ENCODE results near the gene DNAL4. TPM values are rescaled to one million over a fixed set of nuclear protein-coding genes. Genes with fewer than 3 reads are reported as not detected.

DNAL4 gene
- total RNA-seq, 1 donor from 2014 or later, result 10.0 TPM

DNA sequence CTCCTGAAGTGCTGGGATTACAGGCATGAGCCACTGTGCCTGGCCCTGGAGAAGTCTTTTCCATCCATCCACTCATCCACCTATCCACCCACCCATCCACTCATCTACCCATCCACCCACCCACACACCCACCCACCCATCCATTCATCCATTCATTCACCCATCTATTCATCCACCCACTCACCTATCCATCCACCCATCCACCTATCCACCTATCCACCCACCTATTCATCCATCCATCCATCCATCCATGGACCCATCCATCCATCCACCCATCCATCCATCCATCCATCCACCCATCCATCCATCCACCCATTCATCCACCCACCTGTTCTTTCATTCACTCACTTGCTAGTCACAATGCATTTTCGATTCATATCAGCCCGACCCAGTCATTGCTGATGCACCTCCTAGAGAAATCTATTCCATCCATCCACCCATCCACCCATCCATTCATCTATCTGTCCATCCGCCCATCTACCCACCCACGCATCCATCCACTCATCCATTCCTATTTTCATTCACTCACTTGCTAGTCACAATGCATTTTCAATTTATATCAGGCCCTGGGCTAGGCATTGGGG, 20.5 kb downstream of the DNAL4 start:
- no peaks in the 10 kb centered on the region for H3K27me3 ChIP-seq (ENCODE audit: low read depth)
- intact Hi-C loops (cut with micrococcal nuclease), result loop anchor here (10.0 kb wide), 1 partner anchor 341 kb away; no protein-coding TSS in a partner anchor

DNA sequence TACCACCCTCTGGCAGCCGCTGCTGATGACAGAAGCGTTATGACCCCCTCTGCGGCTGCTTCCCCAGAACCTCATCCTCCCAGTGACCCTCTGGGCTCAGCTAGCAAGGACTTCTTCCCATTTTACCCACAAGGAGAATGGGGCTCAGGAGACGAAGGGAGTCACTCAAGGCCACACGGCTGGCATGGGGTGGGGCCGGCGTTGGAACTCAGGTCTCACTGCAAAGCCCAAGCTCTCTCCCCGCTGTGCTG, 21.4 kb downstream of the DNAL4 start:
- DNase-seq, result no peak
- TF ChIP-seq, protein P1, sequence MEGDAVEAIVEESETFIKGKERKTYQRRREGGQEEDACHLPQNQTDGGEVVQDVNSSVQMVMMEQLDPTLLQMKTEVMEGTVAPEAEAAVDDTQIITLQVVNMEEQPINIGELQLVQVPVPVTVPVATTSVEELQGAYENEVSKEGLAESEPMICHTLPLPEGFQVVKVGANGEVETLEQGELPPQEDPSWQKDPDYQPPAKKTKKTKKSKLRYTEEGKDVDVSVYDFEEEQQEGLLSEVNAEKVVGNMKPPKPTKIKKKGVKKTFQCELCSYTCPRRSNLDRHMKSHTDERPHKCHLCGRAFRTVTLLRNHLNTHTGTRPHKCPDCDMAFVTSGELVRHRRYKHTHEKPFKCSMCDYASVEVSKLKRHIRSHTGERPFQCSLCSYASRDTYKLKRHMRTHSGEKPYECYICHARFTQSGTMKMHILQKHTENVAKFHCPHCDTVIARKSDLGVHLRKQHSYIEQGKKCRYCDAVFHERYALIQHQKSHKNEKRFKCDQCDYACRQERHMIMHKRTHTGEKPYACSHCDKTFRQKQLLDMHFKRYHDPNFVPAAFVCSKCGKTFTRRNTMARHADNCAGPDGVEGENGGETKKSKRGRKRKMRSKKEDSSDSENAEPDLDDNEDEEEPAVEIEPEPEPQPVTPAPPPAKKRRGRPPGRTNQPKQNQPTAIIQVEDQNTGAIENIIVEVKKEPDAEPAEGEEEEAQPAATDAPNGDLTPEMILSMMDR (IDR thresholded peaks at IDR 0.05; ENCODE audit: borderline replicate concordance), result no peak
- Histone ChIP-seq H3K4me1 (peaks cover 3% of the 10 kb centered on the region), H3K27me3 (ENCODE audit: low read depth) (no peaks in the 10 kb centered on the region), H3K9me3 (replicated peaks) (no peaks in the 10 kb centered on the region), H3K27ac (replicated peaks) (no peak overlapping the region), H3K4me3 (no peak overlapping the region), H3K36me3 (no peaks in the 10 kb centered on the region)
- intact Hi-C loops (cut with micrococcal nuclease), result loop anchor here (10.0 kb wide), 1 partner anchor 342 kb away; no protein-coding TSS in a partner anchor

More for the DNA sequence above, 20.5 kb downstream of the DNAL4 start:
- Histone ChIP-seq H3K4me1 (peaks cover 3% of the 10 kb centered on the region), H3K36me3 (no peaks in the 10 kb centered on the region), H3K27ac (replicated peaks) (no peak overlapping the region), H3K9me3 (replicated peaks) (no peaks in the 10 kb centered on the region), H3K4me3 (no peak overlapping the region)
- DNase-seq, result no peak
- TF ChIP-seq, protein P1 (IDR thresholded peaks at IDR 0.05; ENCODE audit: borderline replicate concordance), result no peak

DNA sequence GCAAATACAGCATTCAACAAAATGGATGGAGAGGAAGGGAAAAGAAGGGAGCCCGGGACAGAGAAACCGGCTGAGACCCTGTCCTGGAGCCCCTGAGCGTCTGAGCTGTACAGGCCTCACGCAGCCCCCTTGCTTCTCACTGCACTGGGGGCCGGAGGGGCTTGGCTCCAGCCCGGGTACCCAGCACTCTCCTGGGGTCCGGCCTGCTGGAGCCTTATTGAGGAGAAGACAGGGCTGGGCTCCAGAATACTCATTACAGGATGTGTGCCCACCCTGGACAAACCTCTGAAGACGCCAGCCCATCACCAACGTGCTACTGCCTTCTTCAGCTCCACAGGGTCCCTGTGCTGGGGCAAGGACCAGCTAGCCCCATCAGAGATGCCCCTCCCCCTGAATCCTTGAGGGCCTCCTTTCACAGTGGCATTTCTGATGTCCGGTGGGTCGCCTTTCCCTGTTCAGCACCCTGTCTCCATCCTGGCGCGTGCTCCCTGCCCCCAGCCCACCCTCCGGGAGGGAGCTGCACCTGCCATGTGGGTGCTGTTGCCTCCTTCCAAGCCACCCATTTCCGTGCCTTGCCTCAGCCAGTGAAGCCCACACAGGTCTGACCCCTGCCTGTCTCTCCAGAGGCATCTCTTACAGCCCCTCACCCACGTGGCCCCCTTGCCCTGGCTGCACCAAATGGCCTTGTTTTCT, 23.5 kb downstream of the DNAL4 start:
- TF ChIP-seq, protein P1 (IDR thresholded peaks at IDR 0.05; ENCODE audit: borderline replicate concordance), result no peak
- intact Hi-C loops (cut with micrococcal nuclease), result loop anchor here (10.0 kb wide), 1 partner anchor 344 kb away; no protein-coding TSS in a partner anchor

DNA sequence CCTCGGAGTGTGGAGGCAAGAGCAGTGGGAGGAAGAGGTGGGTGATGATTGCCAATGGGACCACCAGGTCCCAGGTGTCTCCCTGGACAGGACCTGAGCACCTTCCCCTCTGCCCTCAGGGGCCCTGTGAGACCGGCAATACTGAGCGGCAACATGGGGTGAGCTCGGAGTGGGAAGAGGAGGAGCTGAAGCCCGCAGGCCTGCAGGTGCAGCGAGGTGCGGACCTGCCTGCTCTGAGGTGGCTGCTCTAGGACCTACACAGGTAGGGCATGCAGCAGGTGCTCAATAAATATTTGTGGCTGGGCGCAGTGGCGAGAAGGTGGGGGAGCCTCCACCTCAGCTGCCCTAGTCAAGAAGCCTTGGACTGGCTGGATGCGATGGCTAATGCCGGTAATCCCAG, 25.9 kb downstream of the DNAL4 start:
- H3K36me3 ChIP-seq, result no peaks in the 10 kb centered on the region
- H3K27me3 ChIP-seq (ENCODE audit: low read depth), result peaks cover 9% of the 10 kb centered on the region
- peaks cover 3% of the 10 kb centered on the region for H3K4me1 ChIP-seq
- no peak overlapping the region for H3K27ac ChIP-seq (replicated peaks)
- TF ChIP-seq, protein P1 (IDR thresholded peaks at IDR 0.05; ENCODE audit: borderline replicate concordance), result no peak
- H3K9me3 ChIP-seq (replicated peaks), result no peaks in the 10 kb centered on the region
- intact Hi-C loops (cut with micrococcal nuclease), result loop anchor here (10.0 kb wide), 1 partner anchor 237 kb away; no protein-coding TSS in a partner anchor
- no peak for DNase-seq
- no peak overlapping the region for H3K4me3 ChIP-seq

More for the DNA sequence above, 23.5 kb downstream of the DNAL4 start:
- Histone ChIP-seq H3K27ac (replicated peaks) (no peak overlapping the region), H3K4me3 (no peak overlapping the region), H3K27me3 (ENCODE audit: low read depth) (peaks cover 6% of the 10 kb centered on the region), H3K4me1 (peaks cover 3% of the 10 kb centered on the region), H3K36me3 (no peaks in the 10 kb centered on the region), H3K9me3 (replicated peaks) (no peaks in the 10 kb centered on the region)
- DNase-seq, result no peak

DNA sequence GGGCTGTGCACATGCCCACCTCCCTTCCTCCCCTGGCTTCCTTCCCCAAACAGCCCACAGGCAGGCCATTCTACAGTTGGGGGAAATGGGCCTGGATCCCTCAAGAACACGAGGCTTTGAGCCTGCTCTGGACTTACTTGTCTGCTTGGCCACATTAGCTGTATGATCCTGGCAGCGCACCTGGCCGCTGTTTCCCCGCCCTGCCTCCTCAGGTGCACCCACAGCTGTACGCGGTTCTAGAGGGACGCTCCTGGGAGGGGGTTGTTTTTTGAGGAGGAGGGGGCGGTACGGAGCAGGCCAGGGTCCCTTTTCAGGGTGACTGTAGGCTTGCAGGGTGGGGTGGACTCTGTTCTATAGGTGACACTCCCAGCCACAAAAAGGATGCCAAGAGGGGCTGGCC, 26.6 kb downstream of the DNAL4 start:
- H3K27ac ChIP-seq (replicated peaks), result no peak overlapping the region
- DNase-seq, result no peak
- H3K36me3 ChIP-seq, result no peaks in the 10 kb centered on the region
- peaks cover 3% of the 10 kb centered on the region for H3K4me1 ChIP-seq
- intact Hi-C loops (cut with micrococcal nuclease), result loop anchor here (10.0 kb wide), 1 partner anchor 237 kb away; no protein-coding TSS in a partner anchor
- H3K4me3 ChIP-seq, result no peak overlapping the region
- peaks cover 9% of the 10 kb centered on the region for H3K27me3 ChIP-seq (ENCODE audit: low read depth)
- H3K9me3 ChIP-seq (replicated peaks), result no peaks in the 10 kb centered on the region
- TF ChIP-seq, protein P1 (IDR thresholded peaks at IDR 0.05; ENCODE audit: borderline replicate concordance), result no peak
